GM23248 (cell line): Measurements from ENCODE around the gene CDH8.

Experiments
- EZH2 ChIP-seq: fragments of 200-600 bp; sonication (generic); IDR thresholded peaks from 2 replicates; pipeline ENCODE4 v1.6.1; 2018; ENCODE audit warnings: antibody characterized with exemption, mild to moderate bottlenecking; ENCODE audit not compliant: insufficient read depth, poor library complexity, severe bottlenecking
- EZH2phosphoT487 ChIP-seq: fragments of 200-600 bp; sonication (generic); IDR thresholded peaks from 2 replicates; pipeline ENCODE4 v1.6.1; 2018; ENCODE audit warnings: antibody characterized with exemption, moderate library complexity, mild to moderate bottlenecking, low read depth; ENCODE audit not compliant: insufficient read depth

GRCh38 chr16:62064173-62064572 is 27.9 kb upstream of the CDH8 start:
- TF ChIP-seq EZH2 (no peak), EZH2phosphoT487 (no peak)
